Measurements from ENCODE around the gene DISP3. TPM values are rescaled to one million over a fixed set of nuclear protein-coding genes. Genes with fewer than 3 reads are reported as not detected.
A peak's percentile ranks its signal among the peaks of the same experiment; 100 is the strongest.

DISP3 gene
- polyA plus RNA-seq, 3 donors = 0.01 TPM; not detected in 2

DNA sequence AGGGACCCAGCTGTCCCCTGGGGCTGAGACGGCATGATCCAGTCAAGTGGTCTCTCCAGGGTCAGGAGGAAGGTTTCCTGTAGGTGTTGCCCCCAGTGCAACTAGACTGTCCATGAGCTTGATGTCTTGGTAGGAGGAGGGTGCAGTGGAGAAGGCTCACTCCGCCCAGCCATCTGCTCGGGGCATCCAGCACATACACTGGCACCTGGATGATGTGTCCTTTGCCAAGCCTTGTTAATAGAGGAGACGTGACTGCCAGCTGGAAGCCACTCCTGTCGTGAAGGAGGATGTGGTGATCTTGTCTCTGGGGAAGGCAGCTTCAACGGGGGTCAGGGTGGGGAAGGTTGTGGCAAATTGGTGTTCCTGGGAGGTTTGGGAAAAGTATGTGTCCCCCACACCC, 6.2 kb downstream of the DISP3 start:
- H3K9me3 ChIP-seq (replicated peaks in 1 of 2; ENCODE audit: control insufficient read depth in 1 of 2, insufficient read depth in 1 of 2, low read length in 2 of 2) = no peaks in the 10 kb centered on the region
- Mint-ChIP-seq H3K27ac (peak overlapping the region in 1 of 7 donors; percentile 41), H3K4me1 (peaks cover 2% of the 10 kb centered on the region), H3K36me3 (no peaks in the 10 kb centered on the region), H3K9me3 (peaks cover 0 to 6% (median 2%) of the 10 kb centered on the region in 7 donors), H3K27me3 (ENCODE audit: low read depth in 3 of 3) (peaks cover 21 to 36% (median 25%) of the 10 kb centered on the region in 3 donors), H3K4me3 (no peak overlapping the region)
- no peak for DNase-seq
- no peak overlapping the region for H3K4me3 ChIP-seq (replicated peaks in 1 of 3; ENCODE audit: low read depth in 2 of 3, low read length in 3 of 3)
- H3K27ac ChIP-seq (ENCODE audit: low read depth in 1 of 2, low read length in 2 of 2) = no peak overlapping the region
- H3K9ac ChIP-seq (ENCODE audit: insufficient read depth, low read length, poor library complexity, severe bottlenecking) = no peak overlapping the region
- H4K20me1 ChIP-seq (ENCODE audit: insufficient read depth, low read length) = no peaks in the 10 kb centered on the region
- TF ChIP-seq, protein P1, sequence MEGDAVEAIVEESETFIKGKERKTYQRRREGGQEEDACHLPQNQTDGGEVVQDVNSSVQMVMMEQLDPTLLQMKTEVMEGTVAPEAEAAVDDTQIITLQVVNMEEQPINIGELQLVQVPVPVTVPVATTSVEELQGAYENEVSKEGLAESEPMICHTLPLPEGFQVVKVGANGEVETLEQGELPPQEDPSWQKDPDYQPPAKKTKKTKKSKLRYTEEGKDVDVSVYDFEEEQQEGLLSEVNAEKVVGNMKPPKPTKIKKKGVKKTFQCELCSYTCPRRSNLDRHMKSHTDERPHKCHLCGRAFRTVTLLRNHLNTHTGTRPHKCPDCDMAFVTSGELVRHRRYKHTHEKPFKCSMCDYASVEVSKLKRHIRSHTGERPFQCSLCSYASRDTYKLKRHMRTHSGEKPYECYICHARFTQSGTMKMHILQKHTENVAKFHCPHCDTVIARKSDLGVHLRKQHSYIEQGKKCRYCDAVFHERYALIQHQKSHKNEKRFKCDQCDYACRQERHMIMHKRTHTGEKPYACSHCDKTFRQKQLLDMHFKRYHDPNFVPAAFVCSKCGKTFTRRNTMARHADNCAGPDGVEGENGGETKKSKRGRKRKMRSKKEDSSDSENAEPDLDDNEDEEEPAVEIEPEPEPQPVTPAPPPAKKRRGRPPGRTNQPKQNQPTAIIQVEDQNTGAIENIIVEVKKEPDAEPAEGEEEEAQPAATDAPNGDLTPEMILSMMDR (IDR thresholded peaks at IDR 0.05) = no peak
- H2AFZ ChIP-seq (ENCODE audit: insufficient read depth, low read depth, low read length, poor library complexity, severe bottlenecking) = no peak overlapping the region
- intact Hi-C loops (cut with micrococcal nuclease) = no loop called here
- peaks cover 0 to 13% of the 10 kb centered on the region in 2 donors for H3K27me3 ChIP-seq (ENCODE audit: control insufficient read depth in 2 of 2, insufficient read depth in 2 of 2, low read length in 2 of 2)
- H3K79me2 ChIP-seq (ENCODE audit: insufficient read depth, low read length) = no peaks in the 10 kb centered on the region
- no peak overlapping the region for H3K4me2 ChIP-seq (replicated peaks; ENCODE audit: extremely low read depth, low read length, poor library complexity, severe bottlenecking)
- 76% methylated on average over 5 of the region's 6 CpGs for WGBS (ENCODE audit: insufficient coverage)
- H3K36me3 ChIP-seq (replicated peaks in 1 of 2; ENCODE audit: control insufficient read depth in 1 of 2, insufficient read depth in 2 of 2, low read length in 2 of 2) = no peaks in the 10 kb centered on the region
- H3K4me1 ChIP-seq (ENCODE audit: control insufficient read depth in 1 of 2, insufficient read depth in 2 of 2, low read length in 2 of 2) = no peaks in the 10 kb centered on the region

DNA sequence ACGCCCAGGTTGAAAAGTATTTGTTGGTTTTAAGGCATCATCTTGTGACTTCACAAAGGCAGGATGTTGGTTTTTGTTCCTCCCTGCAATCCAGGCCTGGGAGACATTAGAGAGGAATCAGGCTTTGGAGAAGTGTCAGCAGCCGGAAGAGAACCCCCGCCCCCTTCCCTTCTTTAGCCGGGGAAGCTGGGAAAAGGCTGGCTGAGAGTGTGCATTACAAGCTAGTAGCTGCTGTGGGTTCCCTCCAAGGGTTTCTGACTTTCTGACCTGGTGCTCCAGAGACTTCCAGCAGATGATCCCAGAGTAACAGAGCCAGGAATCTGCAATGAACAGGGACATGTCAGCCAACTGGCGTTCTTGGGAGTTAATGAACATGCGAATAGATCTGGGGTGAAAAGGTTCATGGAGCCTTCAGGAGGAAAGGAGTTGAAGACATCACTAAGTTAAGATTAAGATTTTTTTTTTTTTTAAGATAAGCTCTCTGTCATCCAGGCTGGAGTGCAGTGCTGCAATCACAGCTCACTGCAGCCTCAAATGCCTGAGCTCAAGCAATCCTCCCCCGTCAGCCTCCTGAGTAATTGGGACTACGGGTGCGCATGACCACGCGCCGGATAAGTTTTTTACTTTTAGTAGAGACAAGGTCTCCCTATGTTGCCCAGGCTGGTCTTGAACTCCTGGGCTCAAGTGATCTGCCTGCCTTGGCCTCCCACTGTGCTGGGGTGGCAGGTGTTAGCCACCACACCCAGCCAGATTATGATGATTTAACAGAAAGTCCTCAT, 7.5 kb downstream of the DISP3 start:
- no peak overlapping the region for H3K9ac ChIP-seq (ENCODE audit: insufficient read depth, low read length, poor library complexity, severe bottlenecking)
- H3K4me1 Mint-ChIP-seq = no peaks in the 10 kb centered on the region
- H3K27me3 ChIP-seq (ENCODE audit: control insufficient read depth in 2 of 2, insufficient read depth in 2 of 2, low read length in 2 of 2) = peaks cover 0 to under 1% of the 10 kb centered on the region in 2 donors
- no peak for DNase-seq
- WGBS (ENCODE audit: insufficient coverage) = 94% methylated on average over 8 of the region's 12 CpGs
- no peaks in the 10 kb centered on the region for H3K9me3 Mint-ChIP-seq
- no peaks in the 10 kb centered on the region for H3K36me3 ChIP-seq (replicated peaks in 1 of 2; ENCODE audit: control insufficient read depth in 1 of 2, insufficient read depth in 2 of 2, low read length in 2 of 2)
- no peak overlapping the region for H3K27ac ChIP-seq (ENCODE audit: low read depth in 1 of 2, low read length in 2 of 2)
- H3K36me3 Mint-ChIP-seq = no peaks in the 10 kb centered on the region
- H3K4me2 ChIP-seq (replicated peaks; ENCODE audit: extremely low read depth, low read length, poor library complexity, severe bottlenecking) = no peak overlapping the region
- no peak overlapping the region for H2AFZ ChIP-seq (ENCODE audit: insufficient read depth, low read depth, low read length, poor library complexity, severe bottlenecking)
- H3K4me3 Mint-ChIP-seq = peak overlapping the region in 1 of 2 donors; percentile 26
- H3K4me1 ChIP-seq (ENCODE audit: control insufficient read depth in 1 of 2, insufficient read depth in 2 of 2, low read length in 2 of 2) = no peaks in the 10 kb centered on the region
- peaks cover 11 to 25% (median 19%) of the 10 kb centered on the region in 3 donors for H3K27me3 Mint-ChIP-seq (ENCODE audit: low read depth in 3 of 3)
- intact Hi-C loops (cut with micrococcal nuclease) = no loop called here
- no peak overlapping the region for H3K4me3 ChIP-seq (replicated peaks in 1 of 3; ENCODE audit: low read depth in 2 of 3, low read length in 3 of 3)
- TF ChIP-seq, protein P1 (IDR thresholded peaks at IDR 0.05) = no peak
- no peaks in the 10 kb centered on the region for H3K79me2 ChIP-seq (ENCODE audit: insufficient read depth, low read length)
- no peaks in the 10 kb centered on the region for H3K9me3 ChIP-seq (replicated peaks in 1 of 2; ENCODE audit: control insufficient read depth in 1 of 2, insufficient read depth in 1 of 2, low read length in 2 of 2)
- H3K27ac Mint-ChIP-seq = no peak overlapping the region
- no peaks in the 10 kb centered on the region for H4K20me1 ChIP-seq (ENCODE audit: insufficient read depth, low read length)
